Omental fat pad (tissue), 4 donors: ENCODE results near the gene ARG1. TPM values are rescaled to one million over a fixed set of nuclear protein-coding genes. Genes with fewer than 3 reads are reported as not detected.

Source experiments
- ATAC-seq: fragments of 150-250 bp; one replicate; pipeline ENCODE4 v1.9.1; 2016; ENCODE audit warnings: mild to moderate bottlenecking, moderate library complexity; ENCODE audit not compliant: low FRiP score
- DNase-seq: peaks from one replicate; pipeline ENCODE4 v3.0.0-alpha.2; 2019; ENCODE audit warnings: low spot score
- CTCF ChIP-seq, 3 donors: fragments of 450-650 bp; IDR thresholded peaks; one replicate each; pipeline ENCODE4 v1.5.1; 2016 to 2017; ENCODE audit warnings: antibody characterized with exemption in 3 of 3, mild to moderate bottlenecking in 3 of 3, moderate library complexity in 2 of 3
- total RNA-seq, 4 donors: library from RNA; depleted of rRNA; stranded (reverse); fragments of >200 nt; gene quantifications; one replicate each; pipeline ENCODE4 v1.1.0, GENCODE V29; 2016

The ARG1 gene
- total RNA-seq, 4 donors from 2014 or later: 14.5 TPM; not detected in 3

GRCh38 chr6:131602781-131603312, 29.8 kb downstream of the ARG1 start:
- DNase-seq: no peak
- no peak for ATAC-seq
- no peak for TF ChIP-seq CTCF (IDR thresholded peaks at IDR 0.05)

DNA sequence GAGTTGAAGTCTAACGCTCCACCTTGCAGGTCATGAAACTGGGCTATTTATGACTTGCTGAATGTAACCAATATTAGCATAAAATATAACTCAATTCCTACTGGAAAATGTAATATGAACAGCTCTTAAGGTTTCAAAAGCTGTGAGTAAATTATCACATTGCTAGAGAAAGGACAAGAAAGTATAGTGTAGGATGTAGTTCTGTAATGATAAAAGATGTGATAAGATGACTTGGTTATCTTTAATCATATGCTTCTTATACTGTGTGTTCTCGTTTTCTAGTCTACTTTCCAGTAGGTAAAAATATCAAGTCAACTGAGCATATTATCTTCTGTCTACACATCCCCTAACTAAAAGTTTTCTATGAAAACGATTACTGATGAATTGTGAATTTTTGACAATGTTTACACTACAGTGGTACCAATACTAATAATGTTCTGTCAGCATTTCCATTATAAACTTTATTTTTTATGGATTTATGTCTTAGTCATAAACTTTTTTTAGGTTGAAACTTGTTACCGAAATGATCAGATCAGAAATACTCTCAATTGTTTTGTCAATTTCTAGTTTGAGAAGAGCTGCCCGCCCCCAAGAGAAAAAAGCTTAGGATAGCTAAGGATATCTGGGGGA, 40.4 kb downstream of the ARG1 start:
- no peak for TF ChIP-seq CTCF (IDR thresholded peaks at IDR 0.05)
- ATAC-seq (no peak), DNase-seq (no peak)

GRCh38 chr6:131615275-131615674, 42.2 kb downstream of the ARG1 start:
- TF ChIP-seq CTCF (IDR thresholded peaks at IDR 0.05): no peak
- DNase-seq: no peak
- no peak for ATAC-seq

DNA sequence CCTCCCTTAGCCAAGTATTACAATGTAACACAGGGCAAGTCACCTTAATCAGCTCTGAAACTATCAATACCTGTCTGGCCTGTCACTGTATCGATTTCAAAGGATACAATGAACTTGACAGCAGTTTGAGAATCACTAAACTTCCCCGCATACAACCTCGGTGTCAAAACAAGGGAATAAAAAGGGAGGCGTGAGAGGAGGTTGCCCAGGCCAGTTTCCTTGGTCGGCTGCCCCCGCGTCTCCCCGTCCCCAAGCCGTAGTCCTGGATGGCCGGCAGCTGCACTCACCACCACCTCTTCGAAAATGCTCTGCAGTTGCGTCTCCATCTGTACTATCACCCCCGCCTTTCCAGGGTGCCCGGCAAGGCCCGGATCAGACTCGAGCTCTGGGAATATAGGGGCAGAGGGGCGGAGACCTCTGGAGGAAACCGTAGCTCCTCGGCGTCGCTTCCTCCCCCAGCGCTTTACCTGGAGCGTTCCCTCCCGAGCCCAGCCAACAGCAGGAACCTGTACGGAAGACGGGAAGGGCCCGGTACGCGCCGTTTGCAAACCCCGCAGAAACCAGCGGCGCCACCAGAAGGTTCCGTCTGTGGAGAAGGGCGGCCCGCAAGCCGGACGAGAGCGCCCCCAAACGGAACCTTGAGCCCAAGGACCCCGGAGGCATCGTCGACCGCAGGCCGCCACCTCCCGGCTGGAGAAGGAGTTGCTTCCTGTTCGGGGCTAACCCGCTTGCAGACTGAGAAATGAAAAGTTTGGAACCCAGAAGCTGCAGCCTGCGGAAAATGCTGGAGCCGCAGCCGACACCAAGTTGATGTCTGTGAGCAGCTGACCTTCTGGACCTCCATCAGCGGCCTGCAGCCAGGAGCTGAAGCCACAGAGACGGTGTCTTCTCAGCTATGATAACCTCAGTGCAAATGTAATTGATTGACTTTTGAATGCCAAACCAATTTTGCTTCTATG, 55.0 kb downstream of the ARG1 start, which contains the start of gene MED23:
MED23 (minus strand) TSS at position 519 of the 959 bp plus-strand sequence; CDS start at position 326, 193 bp downstream.
- peak; percentile 77 for DNase-seq
- peak; percentile 98 for ATAC-seq
- peak in 2 of 3 donors; percentile 4 to 75 for TF ChIP-seq CTCF (IDR thresholded peaks at IDR 0.05)

DNA sequence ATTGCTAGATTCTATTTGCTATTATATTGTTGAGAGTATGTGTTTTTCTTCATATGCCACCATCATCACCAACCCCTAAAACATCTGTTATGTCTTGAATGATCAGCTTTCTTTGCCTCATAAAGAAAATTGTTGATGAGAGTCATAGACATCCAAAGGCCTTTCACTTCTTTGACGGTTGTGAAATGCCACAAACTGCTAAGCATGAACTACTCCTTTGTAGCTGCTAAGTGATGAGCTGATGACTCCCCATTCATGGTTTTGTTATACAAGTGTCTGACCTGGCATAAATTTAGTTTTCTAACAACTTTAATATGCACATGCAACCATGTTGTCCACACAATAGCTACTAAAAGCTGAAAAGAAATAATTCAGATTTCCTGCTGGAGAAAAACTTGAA, 55.7 kb downstream of the ARG1 start:
- TF ChIP-seq CTCF (IDR thresholded peaks at IDR 0.05): no peak
- ATAC-seq: no peak
- no peak for DNase-seq

GRCh38 chr6:131629651-131630050, 56.6 kb downstream of the ARG1 start:
- ATAC-seq: no peak
- no peak for TF ChIP-seq CTCF (IDR thresholded peaks at IDR 0.05)
- DNase-seq: no peak
